GM18519 (cell line): ENCODE results near the gene MAN2A2.

Experiments
- ATAC-seq: cut with Tn5 transposase; IDR thresholded peaks from one replicate; pipeline ENCODE4 v1.9.1; 2021; ENCODE audit warnings: mild to moderate bottlenecking, moderate library complexity; ENCODE audit not compliant: unreplicated experiment, low FRiP score

MAN2A2 gene

GRCh38 chr15:90882781-90883525, 20.1 kb upstream of the MAN2A2 start:
- ATAC-seq, result no peak

DNA sequence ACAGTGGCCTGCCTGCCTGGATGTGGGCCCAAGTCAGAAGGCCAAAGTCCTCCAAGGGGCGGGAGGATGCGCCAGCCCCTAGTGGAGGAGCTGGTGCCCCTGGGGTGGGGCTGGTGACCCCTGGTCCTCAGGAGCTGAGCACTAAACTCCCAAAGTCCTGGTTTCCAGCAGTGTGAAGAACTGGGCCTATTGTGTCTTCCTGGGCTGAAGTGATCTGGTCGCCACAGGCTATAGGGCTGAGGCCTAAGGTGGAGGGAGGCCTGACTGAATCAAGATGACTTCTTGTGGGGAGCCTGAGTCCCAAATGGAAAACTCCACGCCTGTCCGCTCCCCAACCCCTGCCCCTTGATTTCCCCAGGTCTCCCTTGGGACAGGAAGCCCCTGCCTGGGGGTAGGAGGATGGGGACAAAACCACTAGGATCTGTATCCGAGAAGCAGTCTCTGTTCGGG, 19.6 kb upstream of the MAN2A2 start:
- no peak for ATAC-seq

GRCh38 chr15:90883976-90884718, 19.0 kb upstream of the MAN2A2 start, which contains the start of gene FES:
Gene FES (plus strand): TSS chr15:90884504. CDS start chr15:90885046, 542 bp downstream.
- no peak for ATAC-seq

- no peak for ATAC-seq
These were observed 18.2 kb upstream of the MAN2A2 start for GRCh38 chr15:90884719-90885431.

GRCh38 chr15:90885432-90886290, 17.4 kb upstream of the MAN2A2 start:
- no peak for ATAC-seq

- no peak for ATAC-seq
These were observed 16.8 kb upstream of the MAN2A2 start for GRCh38 chr15:90886291-90886614.

GRCh38 chr15:90887037-90887481, 16.0 kb upstream of the MAN2A2 start:
- no peak for ATAC-seq

DNA sequence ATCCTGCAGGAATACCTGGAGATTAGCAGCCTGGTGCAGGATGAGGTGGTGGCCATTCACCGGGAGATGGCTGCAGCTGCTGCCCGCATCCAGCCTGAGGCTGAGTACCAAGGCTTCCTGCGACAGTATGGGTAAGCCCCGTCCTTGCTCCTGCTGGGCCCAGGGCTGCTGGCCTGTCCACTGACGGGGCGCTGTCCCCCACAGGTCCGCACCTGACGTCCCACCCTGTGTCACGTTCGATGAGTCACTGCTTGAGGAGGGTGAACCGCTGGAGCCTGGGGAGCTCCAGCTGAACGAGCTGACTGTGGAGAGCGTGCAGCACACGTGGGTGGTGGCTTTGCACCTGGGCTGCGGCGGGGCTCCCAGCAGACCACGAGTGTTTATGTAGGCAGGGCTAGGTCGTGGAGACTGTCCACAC, 13.8 kb upstream of the MAN2A2 start:
- ATAC-seq, result no peak

DNA sequence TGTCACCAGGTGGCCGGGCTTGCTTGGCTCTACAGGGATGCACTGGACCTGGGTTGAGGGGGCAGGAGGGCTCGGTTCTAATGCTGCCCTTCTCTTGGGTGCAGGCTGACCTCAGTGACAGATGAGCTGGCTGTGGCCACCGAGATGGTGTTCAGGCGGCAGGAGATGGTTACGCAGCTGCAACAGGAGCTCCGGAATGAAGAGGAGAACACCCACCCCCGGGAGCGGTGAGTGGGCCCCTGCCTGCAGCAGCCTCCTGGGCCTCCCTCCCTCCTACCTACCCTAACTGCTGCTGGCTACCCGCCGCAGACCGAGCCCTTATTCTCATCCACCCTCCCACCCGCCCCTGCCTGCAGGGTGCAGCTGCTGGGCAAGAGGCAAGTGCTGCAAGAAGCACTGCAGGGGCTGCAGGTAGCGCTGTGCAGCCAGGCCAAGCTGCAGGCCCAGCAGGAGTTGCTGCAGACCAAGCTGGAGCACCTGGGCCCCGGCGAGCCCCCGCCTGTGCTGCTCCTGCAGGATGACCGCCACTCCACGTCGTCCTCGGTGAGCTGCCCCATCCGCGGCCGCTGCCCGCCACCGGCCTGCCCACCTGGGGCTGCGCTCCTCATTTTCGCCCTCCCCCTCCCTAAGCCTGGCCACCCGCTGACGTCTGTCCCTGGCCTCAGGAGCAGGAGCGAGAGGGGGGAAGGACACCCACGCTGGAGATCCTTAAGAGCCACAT, 13.2 kb upstream of the MAN2A2 start:
- no peak for ATAC-seq

GRCh38 chr15:90890839-90891238, 12.3 kb upstream of the MAN2A2 start:
- ATAC-seq, result no peak

- no peak for ATAC-seq
These were observed 11.7 kb upstream of the MAN2A2 start for GRCh38 chr15:90891346-90891949.

- ATAC-seq, result no peak
These were observed 11.1 kb upstream of the MAN2A2 start for GRCh38 chr15:90892023-90892422.

DNA sequence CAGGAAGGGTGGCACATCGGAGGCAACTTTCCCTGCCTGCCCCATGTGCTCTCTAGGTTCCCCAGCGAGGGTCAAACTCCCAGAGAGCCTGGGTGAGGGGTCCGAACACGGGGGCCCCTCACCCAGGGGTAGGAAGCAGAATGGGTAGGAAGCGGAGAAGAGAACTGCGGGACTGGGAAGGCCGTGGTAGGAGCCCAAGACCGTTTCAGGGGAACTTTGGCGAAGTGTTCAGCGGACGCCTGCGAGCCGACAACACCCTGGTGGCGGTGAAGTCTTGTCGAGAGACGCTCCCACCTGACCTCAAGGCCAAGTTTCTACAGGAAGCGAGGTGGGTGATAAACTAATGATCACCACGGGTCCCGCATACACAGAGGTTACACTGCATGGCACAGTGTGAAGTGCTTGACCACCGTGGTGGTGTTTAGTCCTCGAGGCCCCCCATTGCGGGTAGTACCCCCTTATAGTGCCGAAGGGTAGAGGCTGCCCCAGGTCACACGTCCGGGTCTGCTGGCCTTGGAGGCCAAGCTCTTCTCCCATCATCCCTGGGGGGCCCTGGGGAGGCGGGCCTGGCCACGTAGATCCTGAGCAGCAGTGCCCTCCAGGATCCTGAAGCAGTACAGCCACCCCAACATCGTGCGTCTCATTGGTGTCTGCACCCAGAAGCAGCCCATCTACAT, 10.5 kb upstream of the MAN2A2 start:
- ATAC-seq, result no peak

DNA sequence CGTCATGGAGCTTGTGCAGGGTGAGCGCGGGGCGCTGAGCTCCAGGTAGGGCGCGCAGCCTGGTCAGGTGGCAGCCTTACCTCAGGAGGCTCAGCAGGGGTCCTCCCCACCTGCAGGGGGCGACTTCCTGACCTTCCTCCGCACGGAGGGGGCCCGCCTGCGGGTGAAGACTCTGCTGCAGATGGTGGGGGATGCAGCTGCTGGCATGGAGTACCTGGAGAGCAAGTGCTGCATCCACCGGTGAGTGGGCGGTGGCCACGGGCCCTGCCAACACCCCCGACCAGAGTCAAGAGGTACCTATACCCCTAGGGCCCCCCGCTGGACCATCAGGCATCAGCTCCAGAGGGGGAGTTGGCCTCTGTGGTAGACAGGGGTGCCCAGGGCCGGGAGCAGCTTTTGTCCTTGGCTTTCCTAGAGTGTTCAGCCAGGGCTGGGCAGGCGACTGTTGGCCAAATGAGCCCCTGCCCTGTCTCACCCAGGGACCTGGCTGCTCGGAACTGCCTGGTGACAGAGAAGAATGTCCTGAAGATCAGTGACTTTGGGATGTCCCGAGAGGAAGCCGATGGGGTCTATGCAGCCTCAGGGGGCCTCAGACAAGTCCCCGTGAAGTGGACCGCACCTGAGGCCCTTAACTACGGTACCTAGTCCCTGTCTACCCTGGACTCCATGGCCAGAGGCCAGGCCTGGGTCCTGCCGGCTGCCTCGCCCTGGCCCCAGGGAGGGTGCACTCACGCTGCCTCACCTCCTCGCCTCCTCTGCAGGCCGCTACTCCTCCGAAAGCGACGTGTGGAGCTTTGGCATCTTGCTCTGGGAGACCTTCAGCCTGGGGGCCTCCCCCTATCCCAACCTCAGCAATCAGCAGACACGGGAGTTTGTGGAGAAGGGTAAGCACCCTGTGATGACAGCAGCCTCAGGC, 9.7 kb upstream of the MAN2A2 start:
- no peak for ATAC-seq

DNA sequence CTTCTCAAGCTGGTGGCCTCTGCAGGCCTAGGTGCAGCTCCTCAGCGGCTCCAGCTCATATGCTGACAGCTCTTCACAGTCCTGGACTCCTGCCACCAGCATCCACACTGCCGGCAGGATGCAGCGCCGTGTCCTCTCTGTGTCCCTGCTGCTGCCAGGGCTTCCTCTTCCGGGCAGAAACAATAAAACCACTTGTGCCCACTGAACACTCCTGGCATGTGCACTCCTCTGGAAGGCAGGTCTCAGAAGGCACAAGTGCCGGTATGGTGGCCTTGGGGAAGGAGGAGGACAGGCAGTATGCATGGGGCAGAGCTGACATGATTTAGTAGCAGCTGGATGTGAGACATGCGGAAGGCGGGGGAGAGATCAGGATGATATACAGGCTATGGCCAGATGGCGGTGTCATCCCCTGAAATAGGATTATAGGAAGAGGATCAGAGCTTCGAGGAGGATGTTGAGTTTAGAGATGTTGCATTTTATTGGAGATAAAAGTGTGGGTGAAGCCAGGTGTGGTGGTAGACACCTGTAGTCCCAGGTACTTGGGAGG, 7.5 kb upstream of the MAN2A2 start:
- ATAC-seq, result no peak

DNA sequence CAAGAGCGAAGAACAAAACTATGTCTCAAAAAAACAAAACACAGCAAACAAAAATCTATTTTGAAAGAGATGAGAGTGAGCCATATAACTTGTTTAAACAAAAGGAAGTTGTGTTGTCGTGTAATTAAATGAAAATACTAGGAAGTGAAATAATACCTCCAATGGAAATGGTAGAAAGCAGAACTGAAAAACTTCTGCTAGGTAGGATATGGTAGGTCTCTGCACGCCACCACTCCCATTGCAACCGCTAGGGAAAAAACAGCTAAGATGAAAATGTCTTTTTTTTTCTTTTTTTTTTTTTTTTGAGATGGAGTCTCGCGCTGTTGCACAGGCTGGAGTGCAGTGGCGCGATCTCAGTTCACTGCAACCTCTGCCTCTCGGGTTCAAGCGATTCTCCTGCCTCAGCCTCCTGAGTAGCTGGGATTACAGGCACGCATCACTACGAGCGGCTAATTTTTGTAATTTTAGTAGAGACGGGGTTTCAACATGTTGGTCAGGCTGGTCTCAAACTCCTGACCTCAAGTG, 5.9 kb upstream of the MAN2A2 start:
- peak; percentile 66 for ATAC-seq
